Stomach smooth muscle (tissue), 2 donors: ENCODE results near the gene HPCAL1.

Source experiments
- H3K27ac ChIP-seq: one replicate; pipeline ENCODE4 v1.7.0; 2013; ENCODE audit warnings: mild to moderate bottlenecking, low read length, inconsistent platforms
- H3K27me3 ChIP-seq, 2 donors: one replicate each; pipeline ENCODE4 v1.7.0; 2013; ENCODE audit warnings: low read length in 2 of 2; ENCODE audit not compliant: insufficient read depth in 2 of 2, control insufficient read depth in 1 of 2
- H3K36me3 ChIP-seq, 2 donors: one replicate each; pipeline ENCODE4 v1.7.0; 2013; ENCODE audit warnings: low read length in 2 of 2; ENCODE audit not compliant: control insufficient read depth in 2 of 2, insufficient read depth in 2 of 2
- H3K4me1 ChIP-seq: one replicate; pipeline ENCODE4 v1.7.0; 2013; ENCODE audit warnings: low read length; ENCODE audit not compliant: control insufficient read depth, insufficient read depth
- H3K4me3 ChIP-seq, 2 donors: one replicate each; pipeline ENCODE4 v1.7.0; 2013; ENCODE audit warnings: low read length in 2 of 2
- H3K9ac ChIP-seq, 2 donors: one replicate each; pipeline ENCODE4 v1.7.0; 2013; ENCODE audit warnings: low read length in 2 of 2, mild to moderate bottlenecking in 1 of 2
- H3K9me3 ChIP-seq, 2 donors: one replicate each; pipeline ENCODE4 v1.7.0; 2013; ENCODE audit warnings: low read length in 2 of 2; ENCODE audit not compliant: control insufficient read depth in 2 of 2
- donor health status: healthy.
- donor health status: Pancreatic carcinoma.

The HPCAL1 gene

DNA sequence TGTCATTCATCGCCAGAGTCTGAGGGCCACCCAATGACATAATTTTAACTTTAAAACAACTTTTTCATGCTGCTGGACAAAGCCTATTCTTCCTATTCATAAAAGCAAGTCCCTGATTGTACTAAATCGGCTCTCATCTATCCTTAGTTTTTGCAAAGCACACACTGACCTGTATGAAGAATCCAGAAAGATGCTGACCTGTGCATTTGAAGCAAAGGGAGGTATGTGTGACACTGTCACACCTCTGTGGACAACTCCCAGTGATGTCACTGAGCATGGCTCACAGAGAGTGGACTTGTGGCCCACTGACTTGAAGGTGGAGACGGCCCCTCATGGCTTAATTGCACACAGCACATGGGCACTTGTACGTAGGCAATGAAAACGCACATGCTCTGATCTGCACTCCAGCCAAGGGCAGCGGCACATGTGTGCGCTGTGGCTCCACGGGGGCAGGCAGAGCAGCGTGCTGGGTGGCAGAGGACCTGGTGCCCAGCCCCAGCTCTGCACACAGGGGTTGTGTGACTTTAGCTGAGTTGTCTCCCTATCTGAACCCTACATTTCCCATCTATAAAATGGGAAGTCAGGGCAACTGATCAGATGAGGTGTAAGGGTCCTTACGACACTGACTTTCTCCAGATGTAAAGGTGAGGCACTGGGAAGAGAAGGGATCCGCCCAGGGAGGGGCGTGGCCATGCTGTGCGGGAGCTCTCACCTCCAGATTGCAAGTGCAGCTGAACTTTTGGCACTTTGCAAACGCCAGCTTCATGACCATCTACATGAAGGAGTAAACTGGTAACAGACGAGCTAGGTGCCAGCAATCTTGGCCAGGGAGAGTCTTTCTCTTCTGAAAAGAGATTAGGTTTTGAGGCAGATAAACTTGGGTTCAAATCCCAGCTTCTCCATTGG is 159.7 kb downstream of the HPCAL1 start:
- Histone ChIP-seq H3K4me1 (no peaks in the 10 kb centered on the region), H3K4me3 (no peak overlapping the region), H3K36me3 (no peaks in the 10 kb centered on the region), H3K9me3 (no peaks in the 10 kb centered on the region), H3K27ac (no peak overlapping the region), H3K9ac (no peak overlapping the region), H3K27me3 (no peaks in the 10 kb centered on the region)

DNA sequence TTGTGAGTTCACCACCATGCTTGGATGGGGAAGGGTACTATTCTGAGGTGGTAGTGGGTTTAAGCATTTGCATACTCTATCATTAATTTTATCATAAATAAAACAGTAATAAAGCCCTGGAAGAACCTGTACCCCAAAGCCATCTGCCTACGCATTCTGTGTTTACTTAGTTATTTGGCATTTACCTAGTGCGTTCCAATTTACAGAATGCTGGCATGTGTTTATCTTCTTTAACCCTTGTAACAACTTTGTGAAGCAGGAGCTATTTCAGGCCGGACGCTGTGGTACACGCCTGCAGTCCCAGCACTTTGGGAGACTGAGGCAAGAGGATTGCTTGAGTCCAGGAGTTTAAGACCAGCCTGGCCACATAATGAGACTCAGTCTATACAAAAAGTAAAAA is 163.2 kb downstream of the HPCAL1 start:
- Histone ChIP-seq H3K4me3 (no peak overlapping the region), H3K36me3 (no peaks in the 10 kb centered on the region), H3K9me3 (no peaks in the 10 kb centered on the region), H3K27me3 (no peaks in the 10 kb centered on the region), H3K9ac (no peak overlapping the region), H3K27ac (no peak overlapping the region), H3K4me1 (no peaks in the 10 kb centered on the region)

DNA sequence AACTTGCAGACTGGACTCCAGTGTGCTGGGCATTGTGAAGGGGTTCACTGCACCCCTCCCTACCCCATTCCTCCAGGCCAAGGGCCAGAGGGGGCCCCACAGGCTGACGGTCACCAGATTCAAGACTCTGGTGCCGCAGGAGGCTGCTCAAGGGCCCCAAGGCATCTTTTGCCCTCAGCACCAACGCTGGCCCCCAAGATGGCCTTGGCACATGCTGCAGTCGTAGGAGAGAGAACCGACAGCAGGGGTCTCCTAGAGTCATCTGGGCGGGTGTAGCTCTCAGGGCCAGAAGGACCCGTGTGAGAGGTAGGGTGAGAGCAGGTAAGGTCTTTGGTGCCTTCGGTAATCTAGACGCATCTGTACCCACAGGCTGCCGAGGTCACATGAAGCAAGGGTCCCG is 164.1 kb downstream of the HPCAL1 start:
- H3K27ac ChIP-seq, result no peak overlapping the region
- H3K9ac ChIP-seq, result no peak overlapping the region
- H3K36me3 ChIP-seq, result no peaks in the 10 kb centered on the region

DNA sequence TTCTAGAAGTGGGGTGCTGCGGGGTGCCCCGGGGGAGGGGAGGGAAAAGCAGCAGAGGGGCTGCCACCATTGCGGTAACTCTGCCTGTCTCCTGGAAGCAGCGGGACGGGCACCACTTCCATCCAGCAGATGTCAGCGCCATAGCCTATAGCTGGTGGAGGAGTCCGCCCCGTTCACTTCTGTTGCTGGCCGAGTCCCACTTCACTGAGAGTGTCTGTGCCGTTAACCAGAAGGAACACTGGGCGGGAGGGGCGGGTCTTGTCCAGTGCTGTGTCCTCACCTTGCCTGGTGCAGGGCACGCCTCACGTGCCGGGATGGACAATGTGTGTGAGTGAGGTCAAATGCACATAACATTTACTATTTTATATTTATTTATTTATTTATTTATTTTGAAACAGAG is 164.7 kb downstream of the HPCAL1 start:
- Histone ChIP-seq H3K4me3 (no peak overlapping the region), H3K4me1 (no peaks in the 10 kb centered on the region), H3K9ac (no peak overlapping the region)

More for the DNA sequence above, 164.1 kb downstream of the HPCAL1 start:
- H3K9me3 ChIP-seq, result no peaks in the 10 kb centered on the region
- no peaks in the 10 kb centered on the region for H3K27me3 ChIP-seq
- H3K4me3 ChIP-seq, result no peak overlapping the region
- no peaks in the 10 kb centered on the region for H3K4me1 ChIP-seq

DNA sequence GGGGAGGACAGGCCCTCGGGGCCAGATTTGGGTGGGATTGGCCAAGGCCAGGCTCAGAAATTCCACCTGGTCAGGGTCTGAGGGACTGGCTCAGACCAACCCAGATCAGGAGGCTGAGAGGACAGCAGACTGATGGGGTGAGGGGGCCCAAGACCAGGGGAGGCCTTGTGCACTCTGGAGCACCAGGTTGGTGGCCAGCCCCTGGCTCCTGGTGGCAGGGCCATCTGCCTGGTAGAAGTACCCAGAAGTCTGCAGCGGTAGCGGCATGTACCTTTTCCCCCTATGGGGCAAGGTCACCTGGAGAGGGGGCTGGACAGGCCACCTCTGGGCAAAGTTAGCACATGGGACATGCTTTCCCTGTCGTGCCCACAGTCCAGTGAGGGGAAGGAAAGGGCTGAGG is 166.6 kb downstream of the HPCAL1 start:
- no peak overlapping the region for H3K9ac ChIP-seq
- no peaks in the 10 kb centered on the region for H3K27me3 ChIP-seq
- H3K27ac ChIP-seq, result no peak overlapping the region
- no peak overlapping the region for H3K4me3 ChIP-seq
- H3K9me3 ChIP-seq, result no peaks in the 10 kb centered on the region
- H3K36me3 ChIP-seq, result no peaks in the 10 kb centered on the region
- H3K4me1 ChIP-seq, result no peaks in the 10 kb centered on the region

More for the DNA sequence above, 164.7 kb downstream of the HPCAL1 start:
- no peaks in the 10 kb centered on the region for H3K36me3 ChIP-seq
- H3K27ac ChIP-seq, result no peak overlapping the region
- no peaks in the 10 kb centered on the region for H3K27me3 ChIP-seq
- no peaks in the 10 kb centered on the region for H3K9me3 ChIP-seq

DNA sequence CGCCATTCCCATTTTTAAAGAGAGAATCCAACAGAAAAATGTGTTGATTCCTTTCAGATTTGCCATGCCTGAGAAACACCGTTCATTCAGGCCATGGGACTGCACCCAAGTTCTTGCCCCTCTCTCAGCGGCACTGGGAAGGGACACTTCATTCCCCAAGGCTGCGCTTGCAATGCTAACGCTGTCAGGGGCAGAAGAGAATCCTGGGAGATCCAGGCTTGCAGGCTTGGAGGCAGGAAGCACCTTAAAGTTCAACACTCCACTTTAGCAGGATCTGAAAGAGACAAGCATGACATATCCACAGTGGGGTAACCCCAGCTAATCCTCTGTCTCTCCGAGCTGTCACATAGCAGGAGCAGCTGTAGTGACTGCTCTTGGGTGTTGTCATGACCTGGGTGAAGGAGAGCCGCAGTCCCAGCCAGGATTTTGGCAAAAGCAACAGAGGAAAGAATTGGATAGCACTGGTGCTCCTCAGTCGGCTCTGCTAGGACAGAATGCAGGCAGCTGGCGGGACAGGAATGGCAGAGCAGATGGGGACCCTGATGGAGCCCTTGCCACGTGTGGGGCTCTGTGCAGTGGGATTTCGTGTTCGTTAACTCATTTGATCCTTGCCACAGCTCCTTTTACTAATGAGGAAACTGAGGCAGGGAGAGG is 167.4 kb downstream of the HPCAL1 start:
- no peaks in the 10 kb centered on the region for H3K36me3 ChIP-seq
- no peak overlapping the region for H3K4me3 ChIP-seq
- no peaks in the 10 kb centered on the region for H3K9me3 ChIP-seq
- H3K27me3 ChIP-seq, result no peaks in the 10 kb centered on the region
- H3K9ac ChIP-seq, result no peak overlapping the region
- no peaks in the 10 kb centered on the region for H3K4me1 ChIP-seq
- no peak overlapping the region for H3K27ac ChIP-seq

DNA sequence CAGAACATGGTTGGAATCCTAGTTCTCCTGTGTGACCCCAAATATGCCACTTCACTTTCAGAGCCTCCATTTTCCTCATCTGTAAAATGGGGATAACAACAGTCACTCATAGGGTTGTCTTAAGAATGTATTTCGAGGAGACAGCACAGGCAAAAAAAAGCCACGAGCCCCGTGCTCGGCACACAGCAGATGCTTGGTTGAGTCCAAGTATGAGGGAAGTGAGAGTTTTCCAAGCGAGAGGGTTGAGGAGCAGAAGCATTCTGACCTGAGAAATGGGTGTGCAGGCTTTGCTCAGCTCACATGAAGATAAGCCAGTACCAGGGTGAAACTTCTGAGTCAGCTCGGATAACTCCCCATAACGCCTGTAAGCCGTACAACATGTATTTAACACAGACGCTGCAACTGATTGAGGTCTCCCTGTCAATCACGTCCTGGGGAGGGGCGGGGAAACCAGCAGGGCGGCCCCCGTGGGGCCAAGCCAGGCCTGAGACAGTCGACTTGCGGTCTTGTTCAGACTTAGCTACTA is 168.4 kb downstream of the HPCAL1 start:
- no peak overlapping the region for H3K4me3 ChIP-seq
- H3K36me3 ChIP-seq, result no peaks in the 10 kb centered on the region

DNA sequence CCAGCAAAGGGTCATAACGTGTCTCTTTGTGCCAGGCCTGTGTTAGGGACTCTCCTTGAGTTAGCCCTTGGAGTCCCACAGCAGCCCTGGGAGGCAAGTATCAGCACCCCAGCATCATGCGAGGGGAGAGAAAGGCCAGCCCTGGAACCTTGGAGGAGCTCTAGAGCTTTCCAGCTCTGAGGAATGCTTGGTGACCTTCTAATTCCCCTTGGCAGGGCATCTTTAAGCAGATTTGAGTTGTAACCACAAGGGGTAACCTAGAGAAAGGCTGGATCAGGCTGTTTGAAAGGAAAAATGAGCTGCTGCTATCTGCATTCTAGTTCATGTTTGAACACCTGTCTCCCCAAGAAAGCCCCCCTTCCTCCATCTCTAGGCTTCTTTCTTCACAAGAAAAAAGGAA is 169.3 kb downstream of the HPCAL1 start:
- Histone ChIP-seq H3K27ac (no peak overlapping the region), H3K4me1 (no peaks in the 10 kb centered on the region), H3K36me3 (no peaks in the 10 kb centered on the region), H3K4me3 (no peak overlapping the region), H3K27me3 (no peaks in the 10 kb centered on the region), H3K9me3 (no peaks in the 10 kb centered on the region), H3K9ac (no peak overlapping the region)

More for the DNA sequence above, 168.4 kb downstream of the HPCAL1 start:
- H3K9me3 ChIP-seq, result no peaks in the 10 kb centered on the region
- H3K9ac ChIP-seq, result no peak overlapping the region
- no peaks in the 10 kb centered on the region for H3K4me1 ChIP-seq
- no peak overlapping the region for H3K27ac ChIP-seq
- H3K27me3 ChIP-seq, result no peaks in the 10 kb centered on the region

DNA sequence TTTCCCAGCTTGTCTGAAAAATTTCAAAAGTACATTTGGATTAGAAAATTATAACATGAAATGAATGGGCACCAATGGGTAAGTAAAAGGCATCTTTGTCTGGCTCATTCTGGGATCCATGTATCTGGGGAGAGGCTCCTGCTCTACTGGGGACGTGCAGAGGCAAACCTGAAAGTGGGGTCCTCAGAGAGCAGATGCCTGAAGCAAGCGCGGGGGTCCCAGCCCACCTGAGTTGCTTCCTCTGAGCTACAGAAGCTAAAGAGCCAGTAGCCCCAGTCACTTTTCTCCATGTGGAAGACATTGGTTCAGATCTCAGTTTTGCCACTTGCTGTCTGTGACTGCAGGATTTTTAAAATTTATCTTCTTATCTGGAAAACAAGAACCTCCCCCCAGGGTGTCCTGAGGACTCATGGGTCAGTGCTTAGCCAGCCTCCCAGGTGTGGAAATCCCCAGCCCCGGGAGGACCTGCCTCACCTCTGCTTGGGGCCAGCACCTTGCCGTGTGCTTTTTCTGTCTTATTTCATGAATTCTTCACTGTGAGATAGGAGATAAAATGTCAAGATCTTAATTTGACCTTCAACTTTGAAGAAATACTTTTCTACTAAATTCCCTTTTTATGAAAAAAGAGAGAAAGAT is 170.5 kb downstream of the HPCAL1 start:
- Histone ChIP-seq H3K36me3 (no peaks in the 10 kb centered on the region), H3K27me3 (no peaks in the 10 kb centered on the region), H3K27ac (no peak overlapping the region), H3K9me3 (no peaks in the 10 kb centered on the region), H3K9ac (no peak overlapping the region), H3K4me3 (no peak overlapping the region), H3K4me1 (no peaks in the 10 kb centered on the region)

DNA sequence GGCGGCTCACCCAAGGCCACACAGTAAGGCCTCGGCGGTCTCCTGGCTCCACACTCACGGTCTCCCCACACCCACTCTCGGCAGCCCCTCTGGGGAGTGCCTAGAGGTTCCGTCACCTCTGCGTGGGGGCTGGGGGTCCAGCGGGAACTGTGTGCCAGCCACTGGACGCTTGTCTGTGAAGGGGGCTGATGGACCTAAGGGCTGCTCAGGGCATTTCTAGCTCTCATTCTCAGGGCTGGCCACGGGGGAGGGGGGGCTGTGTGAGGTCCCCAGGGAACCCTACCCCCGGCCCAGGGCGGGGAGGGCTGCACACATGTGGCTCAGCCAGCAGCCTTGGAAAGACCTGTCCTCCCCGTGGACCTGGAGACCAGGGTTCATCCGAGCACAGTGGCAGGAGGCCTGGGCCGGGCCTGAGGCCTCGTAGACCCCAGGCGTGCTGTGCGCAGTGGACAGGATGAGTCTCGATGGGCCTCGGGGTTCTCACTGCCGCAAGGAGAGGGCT is 172.6 kb downstream of the HPCAL1 start:
- H3K9ac ChIP-seq, result no peak overlapping the region
- H3K27ac ChIP-seq, result no peak overlapping the region
- H3K27me3 ChIP-seq, result no peaks in the 10 kb centered on the region
- H3K9me3 ChIP-seq, result no peaks in the 10 kb centered on the region
- no peak overlapping the region for H3K4me3 ChIP-seq
- H3K4me1 ChIP-seq, result no peaks in the 10 kb centered on the region
- H3K36me3 ChIP-seq, result no peaks in the 10 kb centered on the region
